NCI-H510A treated with DMSO at 0.1 percent for 48 hours (cell line): ENCODE data around the gene RPS6KB2.
"Not testable (repeated sequence)": the region's sequence is repeated elsewhere in the genome, so short reads cannot be mapped to it uniquely, and the experiment has no call there.

Experiments
- DNase-seq: peaks from one replicate; lab custom pipeline; 2025; lab: John Stamatoyannopoulos, UW

Gene RPS6KB2

GRCh38 chr11:67410984-67411784, 17.1 kb upstream of the RPS6KB2 start:
- DNase-seq = no peak

GRCh38 chr11:67411785-67412152, 16.5 kb upstream of the RPS6KB2 start:
- no peak for DNase-seq

GRCh38 chr11:67412495-67413179, 15.7 kb upstream of the RPS6KB2 start:
- no peak for DNase-seq

GRCh38 chr11:67413266-67413849, 14.9 kb upstream of the RPS6KB2 start:
- no peak for DNase-seq

GRCh38 chr11:67415501-67416304, 12.6 kb upstream of the RPS6KB2 start, which contains the start of gene CARNS1:
Gene CARNS1 (plus strand): TSS chr11:67415678. CDS start chr11:67416200, 522 bp downstream.
- peak; percentile 29 for DNase-seq

GRCh38 chr11:67416416-67417335, 11.6 kb upstream of the RPS6KB2 start:
- peak; percentile 66 for DNase-seq

GRCh38 chr11:67417425-67417824, 10.9 kb upstream of the RPS6KB2 start:
- DNase-seq = no peak

- no peak for DNase-seq
Observed at GRCh38 chr11:67418476-67419281, 9.6 kb upstream of the RPS6KB2 start.

GRCh38 chr11:67419325-67420049, 8.8 kb upstream of the RPS6KB2 start:
- no peak for DNase-seq

- DNase-seq = no peak
Observed at GRCh38 chr11:67420147-67420645, 8.1 kb upstream of the RPS6KB2 start.

- peak; percentile 84 for DNase-seq
Observed at GRCh38 chr11:67420646-67421429, 7.5 kb upstream of the RPS6KB2 start.

- no peak for DNase-seq
Observed at GRCh38 chr11:67421430-67422031, 6.8 kb upstream of the RPS6KB2 start.

- DNase-seq = no peak
Observed at GRCh38 chr11:67422891-67423290, 5.4 kb upstream of the RPS6KB2 start.

GRCh38 chr11:67423466-67423865, 4.8 kb upstream of the RPS6KB2 start:
- no peak for DNase-seq

- DNase-seq = no peak
Observed at GRCh38 chr11:67423891-67424613, 4.2 kb upstream of the RPS6KB2 start.

GRCh38 chr11:67427364-67427859, 882 bp upstream of the RPS6KB2 start:
- DNase-seq = not testable (repeated sequence)

- DNase-seq = no peak
Observed at GRCh38 chr11:67429038-67429668, 859 bp downstream of the RPS6KB2 start.
